Measurements from ENCODE around the gene MRGPRE.
A peak's percentile ranks its signal among the peaks of the same experiment; 100 is the strongest.

The MRGPRE gene

DNA sequence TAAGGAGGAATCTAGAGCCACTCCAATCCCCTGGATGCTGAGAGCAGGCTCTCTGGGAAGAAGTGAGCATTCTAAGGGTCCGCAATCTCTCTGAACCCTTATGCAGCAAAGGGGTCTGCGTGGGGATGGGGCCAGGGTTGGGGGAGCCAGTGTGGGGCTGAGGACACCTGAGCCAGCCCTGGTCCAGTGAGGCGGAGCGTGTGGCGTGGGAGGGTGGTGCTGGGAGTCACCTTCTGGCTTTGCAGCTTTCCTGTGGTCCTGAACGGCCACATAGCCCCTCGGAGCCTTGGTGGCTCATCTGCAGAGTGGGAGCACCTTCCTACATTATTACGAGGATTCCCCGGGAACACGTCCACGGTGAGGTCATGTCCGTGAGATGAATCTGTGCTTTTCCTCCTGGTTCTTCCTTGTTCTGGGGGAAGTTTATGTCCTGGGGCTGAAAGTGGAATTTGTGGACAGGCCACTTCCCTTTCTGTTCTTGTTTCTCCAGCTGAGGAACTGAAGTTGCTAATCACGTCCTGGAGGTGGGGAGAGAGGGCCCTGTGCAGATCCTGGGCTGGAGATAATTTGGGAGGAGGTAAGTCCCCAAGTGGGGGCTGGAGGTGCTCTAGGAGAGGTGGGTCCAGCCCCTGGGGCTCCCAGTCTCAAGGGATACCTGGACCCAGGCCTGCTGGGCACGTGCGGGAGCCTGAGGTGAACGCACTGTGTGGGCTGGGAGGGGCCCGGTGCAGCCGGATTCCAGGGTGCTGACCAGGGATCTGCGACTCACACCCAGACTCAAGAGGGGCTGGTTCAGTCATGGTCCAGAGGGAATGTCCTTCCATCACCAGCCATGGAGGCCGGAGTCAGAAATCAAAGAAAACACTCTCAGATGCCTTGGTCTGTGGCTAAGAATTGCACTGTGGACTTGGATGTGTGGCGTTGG lies 6.1 kb downstream of the MRGPRE start:
- no peak overlapping the region for H3K27ac Mint-ChIP-seq
- TF ChIP-seq, protein P1, sequence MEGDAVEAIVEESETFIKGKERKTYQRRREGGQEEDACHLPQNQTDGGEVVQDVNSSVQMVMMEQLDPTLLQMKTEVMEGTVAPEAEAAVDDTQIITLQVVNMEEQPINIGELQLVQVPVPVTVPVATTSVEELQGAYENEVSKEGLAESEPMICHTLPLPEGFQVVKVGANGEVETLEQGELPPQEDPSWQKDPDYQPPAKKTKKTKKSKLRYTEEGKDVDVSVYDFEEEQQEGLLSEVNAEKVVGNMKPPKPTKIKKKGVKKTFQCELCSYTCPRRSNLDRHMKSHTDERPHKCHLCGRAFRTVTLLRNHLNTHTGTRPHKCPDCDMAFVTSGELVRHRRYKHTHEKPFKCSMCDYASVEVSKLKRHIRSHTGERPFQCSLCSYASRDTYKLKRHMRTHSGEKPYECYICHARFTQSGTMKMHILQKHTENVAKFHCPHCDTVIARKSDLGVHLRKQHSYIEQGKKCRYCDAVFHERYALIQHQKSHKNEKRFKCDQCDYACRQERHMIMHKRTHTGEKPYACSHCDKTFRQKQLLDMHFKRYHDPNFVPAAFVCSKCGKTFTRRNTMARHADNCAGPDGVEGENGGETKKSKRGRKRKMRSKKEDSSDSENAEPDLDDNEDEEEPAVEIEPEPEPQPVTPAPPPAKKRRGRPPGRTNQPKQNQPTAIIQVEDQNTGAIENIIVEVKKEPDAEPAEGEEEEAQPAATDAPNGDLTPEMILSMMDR (IDR thresholded peaks at IDR 0.05) = no peak
- H3K4me1 Mint-ChIP-seq = peaks cover 49% of the 10 kb centered on the region
- H3K4me3 Mint-ChIP-seq = peak overlapping the region; percentile 30
- DNase-seq = no peak
- peaks cover 12% of the 10 kb centered on the region for H3K27me3 Mint-ChIP-seq (ENCODE audit: low read depth, poor library complexity)
- H3K9me3 Mint-ChIP-seq = no peaks in the 10 kb centered on the region
- H3K36me3 Mint-ChIP-seq (ENCODE audit: low read depth) = no peaks in the 10 kb centered on the region

DNA sequence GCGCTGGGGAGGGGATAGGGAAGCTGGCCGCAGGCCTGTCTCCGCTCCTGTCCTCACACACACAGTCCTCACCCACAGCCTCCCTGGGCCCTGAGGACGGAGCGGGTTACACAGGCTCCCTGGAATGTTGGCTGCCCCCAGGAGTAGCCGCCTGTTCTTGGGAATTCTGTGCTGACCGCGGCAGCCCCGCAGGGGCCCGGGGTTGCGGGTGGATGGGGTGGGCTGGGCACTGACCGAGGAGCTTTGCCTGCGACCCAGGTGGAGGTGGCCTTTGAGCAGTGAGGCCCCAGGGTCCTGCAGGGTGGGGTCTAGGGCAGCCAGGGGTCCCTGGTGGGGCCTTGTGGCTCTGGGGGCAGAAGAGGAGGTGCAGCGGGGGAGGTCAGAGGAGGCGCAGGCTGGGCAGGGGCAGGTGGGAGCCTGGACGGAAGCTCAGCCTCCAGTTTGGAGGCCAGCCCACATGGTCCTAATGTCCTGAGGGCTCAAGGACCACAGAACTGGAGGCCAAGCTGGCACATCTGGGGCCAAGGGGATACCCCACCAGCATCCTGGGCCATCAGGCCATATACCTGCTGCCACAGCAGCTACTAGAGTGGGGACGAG lies 7.0 kb downstream of the MRGPRE start:
- H3K9me3 Mint-ChIP-seq = no peaks in the 10 kb centered on the region
- H3K36me3 Mint-ChIP-seq (ENCODE audit: low read depth) = no peaks in the 10 kb centered on the region
- TF ChIP-seq, protein P1 (IDR thresholded peaks at IDR 0.05) = no peak
- DNase-seq = no peak
- peak overlapping the region; percentile 92 for H3K27ac Mint-ChIP-seq
- H3K4me3 Mint-ChIP-seq = peak overlapping the region; percentile 30
- H3K27me3 Mint-ChIP-seq (ENCODE audit: low read depth, poor library complexity) = peaks cover 16% of the 10 kb centered on the region
- peaks cover 49% of the 10 kb centered on the region for H3K4me1 Mint-ChIP-seq

DNA sequence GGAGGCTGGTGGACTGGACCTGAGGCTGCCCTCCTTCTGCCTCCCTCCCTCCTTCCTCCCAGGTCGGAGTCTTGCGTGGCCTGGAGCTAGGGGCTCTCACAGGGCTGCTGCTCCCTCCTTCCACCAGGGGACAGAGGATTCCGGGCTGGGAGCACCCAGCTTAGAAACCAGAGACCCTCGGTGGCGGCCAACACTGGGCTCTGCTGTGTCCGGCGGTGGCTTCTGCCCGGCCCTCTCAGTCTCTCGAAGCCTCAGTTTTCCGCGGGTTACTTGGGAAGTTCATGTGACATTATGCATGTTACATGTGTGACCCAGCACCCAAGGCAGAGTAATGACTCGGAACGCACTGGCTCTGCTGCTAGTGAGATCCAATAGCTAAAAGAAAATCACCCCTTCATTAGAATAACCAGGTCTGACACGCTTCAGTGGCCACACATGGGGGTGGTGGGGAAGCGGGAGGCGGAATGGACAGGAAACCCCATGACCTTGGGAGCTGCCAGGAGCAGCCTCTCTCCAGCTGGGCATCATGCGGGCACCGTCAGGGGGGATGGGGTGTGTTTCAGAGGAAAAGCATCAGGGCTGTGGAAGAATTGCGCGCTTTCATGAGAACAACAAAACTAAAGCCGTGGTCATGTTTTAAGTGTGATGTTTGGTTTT lies 7.7 kb downstream of the MRGPRE start:
- peak; percentile 51 for DNase-seq
- Mint-ChIP-seq H3K9me3 (no peaks in the 10 kb centered on the region), H3K36me3 (ENCODE audit: low read depth) (no peaks in the 10 kb centered on the region), H3K27ac (peak overlapping the region; percentile 92), H3K4me3 (peak overlapping the region; percentile 38), H3K4me1 (peaks cover 53% of the 10 kb centered on the region), H3K27me3 (ENCODE audit: low read depth, poor library complexity) (peaks cover 24% of the 10 kb centered on the region)
- TF ChIP-seq, protein P1 (IDR thresholded peaks at IDR 0.05) = no peak

DNA sequence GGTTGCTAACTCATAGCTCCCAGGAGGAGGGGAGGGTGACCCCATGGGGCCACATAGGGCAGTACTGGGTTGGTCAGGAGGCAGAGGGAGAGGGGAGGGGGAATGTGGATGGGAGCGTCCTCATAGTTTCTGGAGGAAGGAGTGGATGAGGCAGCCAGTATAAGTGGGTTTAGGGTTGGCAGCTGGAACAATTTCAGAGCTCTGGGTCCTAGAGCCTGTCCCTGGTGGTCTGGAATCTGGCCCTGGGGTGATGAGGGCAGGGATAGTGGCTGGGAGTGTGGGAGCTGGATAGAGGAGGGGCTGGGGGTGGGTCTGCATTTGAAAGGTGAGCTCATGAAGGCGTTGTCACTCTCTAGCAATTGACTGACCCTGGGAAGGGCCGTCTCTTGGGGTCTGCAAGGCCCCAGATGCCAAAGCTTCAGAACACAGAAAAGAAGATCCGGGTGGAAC lies 8.3 kb downstream of the MRGPRE start:
- H3K4me1 Mint-ChIP-seq = peaks cover 54% of the 10 kb centered on the region
- H3K27me3 Mint-ChIP-seq (ENCODE audit: low read depth, poor library complexity) = peaks cover 27% of the 10 kb centered on the region
- TF ChIP-seq, protein P1 (IDR thresholded peaks at IDR 0.05) = no peak
- H3K36me3 Mint-ChIP-seq (ENCODE audit: low read depth) = no peaks in the 10 kb centered on the region
- peak overlapping the region; percentile 92 for H3K27ac Mint-ChIP-seq
- H3K9me3 Mint-ChIP-seq = no peaks in the 10 kb centered on the region
- H3K4me3 Mint-ChIP-seq = peak overlapping the region; percentile 45
- no peak for DNase-seq

DNA sequence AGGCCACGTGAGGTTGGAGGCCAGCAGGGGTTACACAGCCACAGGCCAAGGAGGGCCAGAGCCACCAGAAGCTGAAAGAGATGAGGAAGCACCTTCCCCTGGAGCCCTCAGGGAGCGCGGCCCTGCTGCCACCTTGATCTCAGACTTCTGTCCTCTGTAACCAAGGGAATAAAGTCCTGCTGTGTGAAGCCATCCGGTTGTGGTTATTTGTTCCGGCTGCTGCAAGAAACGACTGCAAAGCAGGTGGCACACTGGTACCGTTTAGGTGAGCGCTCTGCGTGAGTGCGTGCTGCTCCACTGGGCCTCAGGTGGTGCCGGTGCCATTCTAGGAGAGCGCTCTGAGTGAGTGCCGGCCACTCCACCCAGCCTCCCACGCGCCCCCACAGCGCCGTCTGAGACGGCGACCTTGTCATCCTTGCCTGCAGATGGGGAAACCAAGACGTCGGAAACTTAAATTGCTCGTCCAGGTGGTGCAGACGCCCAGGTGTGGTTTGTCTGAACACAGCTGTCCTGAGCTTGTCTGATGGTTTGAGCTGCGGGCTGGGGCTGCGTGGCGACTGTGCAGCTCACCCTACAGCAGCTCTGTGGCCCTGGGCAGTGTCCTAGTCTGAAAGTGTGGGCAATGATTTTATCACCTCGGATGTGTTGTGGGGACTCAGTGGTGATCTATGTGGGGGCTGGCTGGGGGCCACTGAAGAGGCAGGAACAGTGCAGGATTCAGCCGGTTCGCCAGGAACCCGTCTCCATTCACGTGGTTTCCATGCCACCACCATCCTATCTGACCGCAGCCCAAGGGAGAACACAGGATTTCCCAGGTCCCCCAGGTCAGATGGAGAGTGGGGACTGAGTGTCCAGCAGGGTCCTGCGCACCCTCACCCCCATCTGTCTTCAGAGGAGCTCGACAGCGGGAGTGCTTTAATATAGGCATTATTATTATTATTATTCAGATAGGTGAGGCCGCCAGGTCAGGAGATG lies 9.0 kb downstream of the MRGPRE start:
- no peaks in the 10 kb centered on the region for H3K36me3 Mint-ChIP-seq (ENCODE audit: low read depth)
- TF ChIP-seq, protein P1 (IDR thresholded peaks at IDR 0.05) = no peak
- DNase-seq = no peak
- no peaks in the 10 kb centered on the region for H3K9me3 Mint-ChIP-seq
- no peak overlapping the region for H3K27ac Mint-ChIP-seq
- peaks cover 28% of the 10 kb centered on the region for H3K27me3 Mint-ChIP-seq (ENCODE audit: low read depth, poor library complexity)
- H3K4me1 Mint-ChIP-seq = peaks cover 54% of the 10 kb centered on the region
- no peak overlapping the region for H3K4me3 Mint-ChIP-seq

Data from nephron progenitor cell (in vitro differentiated cells).